ENCODE results near the gene SRGAP1. TPM values are rescaled to one million over a fixed set of nuclear protein-coding genes. Genes with fewer than 3 reads are reported as not detected.

SRGAP1 gene
- total and polyA plus RNA-seq, 2 of the 4 experiments (the other 2 are of a cell fraction) = 10.0 to 10.2 TPM

DNA sequence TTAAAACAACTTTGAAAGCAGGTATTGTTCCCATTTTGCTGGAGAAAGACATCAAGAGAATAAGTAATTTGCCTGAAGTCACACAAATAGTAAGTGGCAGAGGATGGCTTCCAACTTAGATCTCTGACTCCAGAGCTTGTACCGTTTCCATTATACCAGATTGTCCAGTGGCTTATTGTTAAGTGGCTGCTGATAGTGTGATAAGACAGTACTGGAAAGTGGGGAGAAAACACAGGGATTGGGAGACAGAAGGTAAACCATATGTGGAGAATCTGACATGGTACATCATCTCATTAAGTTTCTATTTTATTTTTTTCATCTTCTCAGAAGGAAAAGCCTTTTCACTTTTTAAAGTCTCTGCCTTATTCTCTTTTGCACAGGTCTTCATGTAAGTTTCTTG is 108.5 kb downstream of the SRGAP1 start:
- H3K27ac ChIP-seq (ENCODE audit: insufficient read depth, low read length) = no peak overlapping the region
- in situ Hi-C loops (cut with MboI; ENCODE audit: low sequenced_read_pairs) = no loop called here
- H2BK5ac ChIP-seq (ENCODE audit: low read depth, low read length, poor library complexity, severe bottlenecking) = no peak overlapping the region
- TF ChIP-seq SMC3 (IDR thresholded peaks at IDR 0.05; ENCODE audit: low read depth, low read length) = no peak
- no peak for TF ChIP-seq MXI1 (IDR thresholded peaks at IDR 0.05; ENCODE audit: borderline replicate concordance, low read depth, low read length)
- no peak for TF ChIP-seq RFX5 (IDR thresholded peaks at IDR 0.05; ENCODE audit: low read depth, low read length)
- TF ChIP-seq, protein P1, sequence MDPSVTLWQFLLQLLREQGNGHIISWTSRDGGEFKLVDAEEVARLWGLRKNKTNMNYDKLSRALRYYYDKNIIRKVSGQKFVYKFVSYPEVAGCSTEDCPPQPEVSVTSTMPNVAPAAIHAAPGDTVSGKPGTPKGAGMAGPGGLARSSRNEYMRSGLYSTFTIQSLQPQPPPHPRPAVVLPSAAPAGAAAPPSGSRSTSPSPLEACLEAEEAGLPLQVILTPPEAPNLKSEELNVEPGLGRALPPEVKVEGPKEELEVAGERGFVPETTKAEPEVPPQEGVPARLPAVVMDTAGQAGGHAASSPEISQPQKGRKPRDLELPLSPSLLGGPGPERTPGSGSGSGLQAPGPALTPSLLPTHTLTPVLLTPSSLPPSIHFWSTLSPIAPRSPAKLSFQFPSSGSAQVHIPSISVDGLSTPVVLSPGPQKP (IDR thresholded peaks at IDR 0.05; ENCODE audit: borderline replicate concordance, low read depth, low read length) = no peak
- TF ChIP-seq RCOR1 (IDR thresholded peaks at IDR 0.05; ENCODE audit: insufficient replicate concordance, low read length) = no peak
- no peak for TF ChIP-seq MAZ (IDR thresholded peaks at IDR 0.05; ENCODE audit: borderline replicate concordance, low read depth, low read length)
- TF ChIP-seq, protein P2, sequence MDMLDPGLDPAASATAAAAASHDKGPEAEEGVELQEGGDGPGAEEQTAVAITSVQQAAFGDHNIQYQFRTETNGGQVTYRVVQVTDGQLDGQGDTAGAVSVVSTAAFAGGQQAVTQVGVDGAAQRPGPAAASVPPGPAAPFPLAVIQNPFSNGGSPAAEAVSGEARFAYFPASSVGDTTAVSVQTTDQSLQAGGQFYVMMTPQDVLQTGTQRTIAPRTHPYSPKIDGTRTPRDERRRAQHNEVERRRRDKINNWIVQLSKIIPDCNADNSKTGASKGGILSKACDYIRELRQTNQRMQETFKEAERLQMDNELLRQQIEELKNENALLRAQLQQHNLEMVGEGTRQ (IDR thresholded peaks at IDR 0.05; ENCODE audit: low read depth, low read length) = no peak
- no peak for TF ChIP-seq CEBPB (IDR thresholded peaks at IDR 0.05; ENCODE audit: low read depth, low read length)
- TF ChIP-seq CHD1 (IDR thresholded peaks at IDR 0.05; ENCODE audit: low read depth, low read length) = no peak
- no CpG with 5 or more reads among the region's 1 CpG for WGBS, 2 experiments (ENCODE audit: extremely low coverage in 2 of 2, insufficient read length in 1 of 2)
- H2AK9ac ChIP-seq (replicated peaks; ENCODE audit: low read depth, low read length, poor library complexity) = no peak overlapping the region
- H2AK5ac ChIP-seq (ENCODE audit: low read depth, low read length) = peak overlapping the region; percentile 29; the same call in 1 of the 2 replicates
- H3K36me3 ChIP-seq (ENCODE audit: control insufficient read depth, insufficient read depth, low read length) = peaks cover 2% of the 10 kb centered on the region
- no peak overlapping the region for H3K56ac ChIP-seq (ENCODE audit: extremely low read depth, insufficient read depth, low read length)
- dilution Hi-C loops (cut with HindIII; ENCODE audit: low sequenced_read_pairs, unreplicated experiment) = no loop called here
- DNase-seq (no peak), ATAC-seq (ENCODE audit: low read depth) (no peak)
- H4K8ac ChIP-seq (ENCODE audit: low read depth in 2 of 2, low read length in 2 of 2) = no peak overlapping the region
- no TSS peak for BruUV-seq (replicated peaks)
- H2BK15ac ChIP-seq (ENCODE audit: low read depth, low read length) = peak overlapping the region; percentile 56; the same call in 1 of the 3 replicates
- peaks cover 62% of the 10 kb centered on the region for H4K20me1 ChIP-seq (ENCODE audit: insufficient read depth, low read length)
- no peak overlapping the region; the same call in 1 of the 2 replicates for H3K14ac ChIP-seq (replicated peaks; ENCODE audit: low read depth, low read length)
- POLR2A ChIA-PET (ENCODE audit: unreplicated experiment) = no interaction called here
- no peak overlapping the region for H3K9ac ChIP-seq (ENCODE audit: low read depth, low read length)
- intact Hi-C loops (cut with micrococcal nuclease) = no loop called here
- H3K9me3 ChIP-seq (ENCODE audit: control insufficient read depth, insufficient read depth, low read length) = no peaks in the 10 kb centered on the region
- H4K91ac ChIP-seq (ENCODE audit: insufficient read depth, low read depth, low read length) = no peak overlapping the region
- H3K4me3 ChIP-seq (ENCODE audit: insufficient read depth, low read depth, low read length) = no peak overlapping the region
- H2AFZ ChIP-seq (replicated peaks; ENCODE audit: low read length, poor library complexity) = no peak overlapping the region
- no peaks in the 10 kb centered on the region for H3K27me3 ChIP-seq (ENCODE audit: control insufficient read depth, insufficient read depth, low read length)
- H3K4me2 ChIP-seq (ENCODE audit: low read depth, low read length) = no peak overlapping the region
- H4K5ac ChIP-seq (ENCODE audit: low read depth, low read length) = no peak overlapping the region
- peaks cover 30% of the 10 kb centered on the region for H3K4me1 ChIP-seq (ENCODE audit: control insufficient read depth, insufficient read depth, low read length)
- H3K9me1 ChIP-seq (ENCODE audit: insufficient read depth, low read length) = peaks cover 30% of the 10 kb centered on the region
- peak overlapping the region; percentile 37; the same call in 1 of the 2 replicates for H3K23ac ChIP-seq (ENCODE audit: low read depth, low read length)
- peak overlapping the region; percentile 54; the same call in 1 of the 2 replicates for H3K18ac ChIP-seq (ENCODE audit: low read depth, low read length)
- CTCF ChIA-PET = interaction anchor here (0.6 kb wide), 1 partner anchor 293 kb away, joined by 5 read pairs; no protein-coding TSS in a partner anchor
- H2BK20ac ChIP-seq (ENCODE audit: low read depth, low read length) = peak overlapping the region; percentile 18; the same call in 1 of the 2 replicates
- H3K4ac ChIP-seq (ENCODE audit: low read depth, low read length) = peak overlapping the region; percentile 40; the same call in 1 of the 2 replicates
- H2BK120ac ChIP-seq (ENCODE audit: low read depth, low read length) = peak overlapping the region; percentile 29
- peaks cover 29 to 65% of the 10 kb centered on the region in 2 experiments for H3K79me1 ChIP-seq (ENCODE audit: low read depth in 1 of 2, low read length in 2 of 2)
